ENCODE results near the gene SND1. TPM values are rescaled to one million over a fixed set of nuclear protein-coding genes. Genes with fewer than 3 reads are reported as not detected.

The SND1 gene
- total and polyA plus RNA-seq, 2 donors (not counting 1 experiment from before 2014, with no cell fraction given), result 44.4 to 165 TPM

DNA sequence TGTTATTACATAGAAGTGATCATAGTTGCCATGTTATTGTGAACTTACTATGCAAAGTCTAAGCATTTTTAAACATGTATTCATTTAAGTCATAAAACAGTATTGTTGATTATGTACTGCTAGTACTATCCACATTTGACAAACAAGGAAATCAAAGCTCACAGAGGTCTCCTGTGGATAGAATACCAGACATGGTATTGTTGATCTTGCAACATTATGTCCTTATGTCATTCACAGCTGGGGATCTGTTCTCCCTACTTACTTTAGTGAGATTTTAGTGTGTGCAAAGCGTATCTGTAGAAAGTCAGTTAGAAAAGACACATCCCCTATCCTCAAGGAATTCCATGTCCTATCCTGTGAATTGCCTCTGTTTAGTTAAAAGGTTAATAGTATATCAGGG is 106.1 kb downstream of the SND1 start:
- Histone ChIP-seq H4K20me1 (ENCODE audit: control insufficient read depth, insufficient read depth, low read length, poor library complexity, severe bottlenecking) (peaks cover 20% of the 10 kb centered on the region), H2AFZ (ENCODE audit: insufficient read depth, low read depth, low read length, poor library complexity, severe bottlenecking) (no peak overlapping the region), H3K36me3 (replicated peaks in 1 of 2; ENCODE audit: control extremely low read depth in 1 of 2, control insufficient read depth in 1 of 2, extremely low read depth in 1 of 2, insufficient read depth in 2 of 2, low read length in 1 of 2) (no peaks in the 10 kb centered on the region), H3K79me2 (ENCODE audit: control insufficient read depth, insufficient read depth, low read length) (peaks cover 42% of the 10 kb centered on the region), H3K4me1 (ENCODE audit: control insufficient read depth in 2 of 2, insufficient read depth in 2 of 2, low read length in 2 of 2) (peaks cover 7 to 12% of the 10 kb centered on the region in 2 donors), H3K4me2 (replicated peaks; ENCODE audit: low read depth, low read length, poor library complexity, severe bottlenecking) (no peak overlapping the region), H3K27me3 (replicated peaks in 1 of 4; ENCODE audit: control extremely low read depth in 1 of 4, control insufficient read depth in 3 of 4, insufficient read depth in 4 of 4, low read length in 3 of 4) (no peaks in the 10 kb centered on the region), H3K27ac (ENCODE audit: low read length in 2 of 2) (no peak overlapping the region), H3K9ac (ENCODE audit: low read length) (no peak overlapping the region), H3K9me3 (ENCODE audit: control extremely low read depth in 1 of 3, control insufficient read depth in 2 of 3, insufficient read depth in 1 of 3, low read length in 2 of 3) (no peaks in the 10 kb centered on the region), H3K4me3 (ENCODE audit: control extremely low read depth in 1 of 5, extremely low read depth in 1 of 5, insufficient read depth in 1 of 5, low read depth in 2 of 5, low read length in 4 of 5) (no peak overlapping the region)
- H3K27me3 Mint-ChIP-seq, result no peaks in the 10 kb centered on the region
- ChIA-PET CTCF (no interaction called here), POLR2A (no interaction called here)
- H3K9me3 Mint-ChIP-seq (ENCODE audit: insufficient read depth), result no peaks in the 10 kb centered on the region
- WGBS (ENCODE audit: insufficient coverage), result no CpG with 5 or more reads among the region's 1 CpG
- H3K4me3 Mint-ChIP-seq, result no peak overlapping the region
- DNase-seq, result no peak
- H3K4me1 Mint-ChIP-seq, result peaks cover 29% of the 10 kb centered on the region
- TF ChIP-seq, protein P1, sequence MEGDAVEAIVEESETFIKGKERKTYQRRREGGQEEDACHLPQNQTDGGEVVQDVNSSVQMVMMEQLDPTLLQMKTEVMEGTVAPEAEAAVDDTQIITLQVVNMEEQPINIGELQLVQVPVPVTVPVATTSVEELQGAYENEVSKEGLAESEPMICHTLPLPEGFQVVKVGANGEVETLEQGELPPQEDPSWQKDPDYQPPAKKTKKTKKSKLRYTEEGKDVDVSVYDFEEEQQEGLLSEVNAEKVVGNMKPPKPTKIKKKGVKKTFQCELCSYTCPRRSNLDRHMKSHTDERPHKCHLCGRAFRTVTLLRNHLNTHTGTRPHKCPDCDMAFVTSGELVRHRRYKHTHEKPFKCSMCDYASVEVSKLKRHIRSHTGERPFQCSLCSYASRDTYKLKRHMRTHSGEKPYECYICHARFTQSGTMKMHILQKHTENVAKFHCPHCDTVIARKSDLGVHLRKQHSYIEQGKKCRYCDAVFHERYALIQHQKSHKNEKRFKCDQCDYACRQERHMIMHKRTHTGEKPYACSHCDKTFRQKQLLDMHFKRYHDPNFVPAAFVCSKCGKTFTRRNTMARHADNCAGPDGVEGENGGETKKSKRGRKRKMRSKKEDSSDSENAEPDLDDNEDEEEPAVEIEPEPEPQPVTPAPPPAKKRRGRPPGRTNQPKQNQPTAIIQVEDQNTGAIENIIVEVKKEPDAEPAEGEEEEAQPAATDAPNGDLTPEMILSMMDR (IDR thresholded peaks at IDR 0.05), result no peak
- TF ChIP-seq EZH2 (IDR thresholded peaks at IDR 0.05; ENCODE audit: borderline replicate concordance, insufficient read depth, low read depth, low read length, poor library complexity, severe bottlenecking), result no peak
- no peak overlapping the region for H3K27ac Mint-ChIP-seq
- ATAC-seq (ENCODE audit: low read depth), result no peak
- intact Hi-C loops (cut with micrococcal nuclease), result no loop called here

DNA sequence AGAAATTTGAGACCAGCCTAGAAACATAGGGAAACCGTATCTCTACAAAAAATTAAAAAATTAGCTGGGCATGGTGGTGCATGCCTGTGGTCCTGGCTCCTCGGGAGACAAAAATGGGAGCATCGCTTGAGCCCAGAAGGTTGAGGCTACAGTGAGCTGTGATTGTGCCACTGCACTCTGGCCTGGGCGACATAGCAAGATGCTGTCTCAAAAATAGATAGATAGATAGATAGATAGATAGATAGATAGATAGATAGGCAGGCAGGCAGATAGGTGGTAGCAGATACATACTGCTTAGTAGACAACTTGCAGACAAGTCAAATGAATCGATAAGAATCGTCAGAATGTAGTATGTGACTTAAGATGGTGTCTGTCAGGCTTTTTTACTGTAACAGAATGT is 106.9 kb downstream of the SND1 start:
- H3K4me1 ChIP-seq (ENCODE audit: control insufficient read depth in 2 of 2, insufficient read depth in 2 of 2, low read length in 2 of 2), result peaks cover 3 to 7% of the 10 kb centered on the region in 2 donors
- Mint-ChIP-seq H3K27me3 (no peaks in the 10 kb centered on the region), H3K4me1 (peaks cover 23% of the 10 kb centered on the region), H3K9me3 (ENCODE audit: insufficient read depth) (no peaks in the 10 kb centered on the region), H3K27ac (no peak overlapping the region), H3K4me3 (no peak overlapping the region)
- no peak for TF ChIP-seq EZH2 (IDR thresholded peaks at IDR 0.05; ENCODE audit: borderline replicate concordance, insufficient read depth, low read depth, low read length, poor library complexity, severe bottlenecking)
- TF ChIP-seq, protein P1 (IDR thresholded peaks at IDR 0.05), result no peak
- no peak overlapping the region for H3K4me2 ChIP-seq (replicated peaks; ENCODE audit: low read depth, low read length, poor library complexity, severe bottlenecking)
- no peaks in the 10 kb centered on the region for H3K9me3 ChIP-seq (ENCODE audit: control extremely low read depth in 1 of 3, control insufficient read depth in 2 of 3, insufficient read depth in 1 of 3, low read length in 2 of 3)
- ATAC-seq (ENCODE audit: low read depth) (no peak), DNase-seq (no peak)
- H3K36me3 ChIP-seq (replicated peaks in 1 of 2; ENCODE audit: control extremely low read depth in 1 of 2, control insufficient read depth in 1 of 2, extremely low read depth in 1 of 2, insufficient read depth in 2 of 2, low read length in 1 of 2), result no peaks in the 10 kb centered on the region
- ChIA-PET POLR2A (no interaction called here), CTCF (no interaction called here)
- H3K27me3 ChIP-seq (replicated peaks in 1 of 4; ENCODE audit: control extremely low read depth in 1 of 4, control insufficient read depth in 3 of 4, insufficient read depth in 4 of 4, low read length in 3 of 4), result no peaks in the 10 kb centered on the region
- intact Hi-C loops (cut with micrococcal nuclease), result no loop called here
- no peak overlapping the region for H3K27ac ChIP-seq (ENCODE audit: low read length in 2 of 2)
- H3K79me2 ChIP-seq (ENCODE audit: control insufficient read depth, insufficient read depth, low read length), result peaks cover 37% of the 10 kb centered on the region
- peaks cover 12% of the 10 kb centered on the region for H4K20me1 ChIP-seq (ENCODE audit: control insufficient read depth, insufficient read depth, low read length, poor library complexity, severe bottlenecking)
- H2AFZ ChIP-seq (ENCODE audit: insufficient read depth, low read depth, low read length, poor library complexity, severe bottlenecking), result no peak overlapping the region
- H3K9ac ChIP-seq (ENCODE audit: low read length), result no peak overlapping the region
- no peak overlapping the region for H3K4me3 ChIP-seq (ENCODE audit: control extremely low read depth in 1 of 5, extremely low read depth in 1 of 5, insufficient read depth in 1 of 5, low read depth in 2 of 5, low read length in 4 of 5)
- WGBS (ENCODE audit: insufficient coverage), result 90% methylated on average over 2 of the region's 6 CpGs

Measured in B cell (primary cell).